OCI-LY3 (cell line): ENCODE data around the gene CKAP5.

Experiments
- H2AFZ ChIP-seq: fragments of 200-600, 300-600 bp; shearing (Covaris generic); 2 replicates; pipeline ENCODE4 v1.6.0; 2014; ENCODE audit warnings: antibody characterized with exemption, low read depth, low read length
- H3K27ac ChIP-seq: fragments of 200-600, 300-600 bp; sonication (generic); 2 replicates; pipeline ENCODE4 v1.5.1; 2014; ENCODE audit warnings: mild to moderate bottlenecking, low read length, moderate library complexity, mixed read lengths
- H3K27me3 ChIP-seq: fragments of 200-600, 300-600 bp; sonication (generic); 2 replicates; pipeline ENCODE4 v1.6.1; 2014; ENCODE audit warnings: low read depth, low read length, mixed read lengths
- H3K36me3 ChIP-seq: fragments of 200-600, 300-600 bp; sonication (generic); replicated peaks from 2 replicates; pipeline ENCODE3; 2014; ENCODE audit warnings: low read depth, low read length, mixed read lengths
- H3K4me1 ChIP-seq: fragments of 300-600, 200-600 bp; sonication (generic); 2 replicates; pipeline ENCODE4 v1.6.1; 2014; ENCODE audit warnings: low read length, mixed read lengths
- H3K4me2 ChIP-seq: fragments of 200-600, 300-600 bp; sonication (generic); 2 replicates; pipeline ENCODE4 v1.6.1; 2014; ENCODE audit warnings: low read length, mixed read lengths
- H3K4me3 ChIP-seq: fragments of 300-600, 200-600 bp; sonication (generic); 2 replicates; pipeline ENCODE4 v1.5.1; 2014; ENCODE audit warnings: antibody characterized with exemption, mild to moderate bottlenecking, low read length, moderate library complexity
- H3K79me2 ChIP-seq: fragments of 300-600, 200-600 bp; shearing (Covaris generic); 2 replicates; pipeline ENCODE4 v1.6.1; 2014; ENCODE audit warnings: mild to moderate bottlenecking, low read length, mixed read lengths
- H3K9ac ChIP-seq: fragments of 300-600, 200-600 bp; shearing (Covaris generic); 2 replicates; pipeline ENCODE4 v1.6.0; 2014; ENCODE audit warnings: mild to moderate bottlenecking, low read length, moderate library complexity
- H3K9me3 ChIP-seq: fragments of 200-600, 300-600 bp; shearing (Covaris generic); 2 replicates; pipeline ENCODE4 v1.6.1; 2014; ENCODE audit warnings: low read length, mixed read lengths; ENCODE audit not compliant: insufficient read depth
- H4K20me1 ChIP-seq: fragments of 200-600, 300-600 bp; sonication (generic); 2 replicates; pipeline ENCODE4 v1.6.1; 2016; ENCODE audit warnings: low read length, mixed read lengths; ENCODE audit not compliant: insufficient read depth
- CTCF ChIP-seq: fragments of 200-600, 300-600 bp; sonication (generic); IDR thresholded peaks from 2 replicates; pipeline ENCODE4 v1.5.1; 2014; ENCODE audit warnings: antibody characterized with exemption, low read length, low read depth
- EZH2phosphoT487 ChIP-seq: fragments of 200-600 bp; shearing (Covaris generic); IDR thresholded peaks from 2 replicates; pipeline ENCODE4 v1.6.1; 2018; ENCODE audit warnings: antibody characterized with exemption, mixed run types, low read depth

Gene CKAP5

GRCh38 chr11:46865340-46865739, 19.3 kb upstream of the CKAP5 start:
- no peaks in the 10 kb centered on the region for H3K9me3 ChIP-seq
- H3K9ac ChIP-seq, result no peak overlapping the region
- no peaks in the 10 kb centered on the region for H4K20me1 ChIP-seq
- H3K4me2 ChIP-seq, result no peak overlapping the region
- H3K36me3 ChIP-seq, result peaks cover 13% of the 10 kb centered on the region
- H2AFZ ChIP-seq, result no peak overlapping the region
- H3K79me2 ChIP-seq, result no peaks in the 10 kb centered on the region
- no peak overlapping the region for H3K27ac ChIP-seq
- TF ChIP-seq CTCF, result no peak
- no peak for TF ChIP-seq EZH2phosphoT487
- no peak overlapping the region for H3K4me3 ChIP-seq
- no peaks in the 10 kb centered on the region for H3K27me3 ChIP-seq
- H3K4me1 ChIP-seq, result no peaks in the 10 kb centered on the region

GRCh38 chr11:46860218-46860617, 14.1 kb upstream of the CKAP5 start:
- Histone ChIP-seq H4K20me1 (no peaks in the 10 kb centered on the region), H3K9me3 (no peaks in the 10 kb centered on the region), H3K4me2 (no peak overlapping the region), H3K4me1 (no peaks in the 10 kb centered on the region), H3K36me3 (peaks cover 11% of the 10 kb centered on the region), H3K4me3 (no peak overlapping the region), H3K79me2 (no peaks in the 10 kb centered on the region), H3K27me3 (no peaks in the 10 kb centered on the region), H3K27ac (no peak overlapping the region), H3K9ac (no peak overlapping the region), H2AFZ (no peak overlapping the region)
- TF ChIP-seq CTCF, result no peak
- no peak for TF ChIP-seq EZH2phosphoT487

- Histone ChIP-seq H3K27ac (no peak overlapping the region), H2AFZ (no peak overlapping the region), H3K27me3 (no peaks in the 10 kb centered on the region), H3K4me3 (no peak overlapping the region), H3K4me2 (no peak overlapping the region), H3K9ac (no peak overlapping the region), H3K9me3 (no peaks in the 10 kb centered on the region), H3K36me3 (peaks cover 11% of the 10 kb centered on the region), H4K20me1 (no peaks in the 10 kb centered on the region), H3K79me2 (no peaks in the 10 kb centered on the region), H3K4me1 (no peaks in the 10 kb centered on the region)
- TF ChIP-seq EZH2phosphoT487 (no peak), CTCF (no peak)
Measured at GRCh38 chr11:46858920-46859546, 13.0 kb upstream of the CKAP5 start.

- Histone ChIP-seq H3K9me3 (no peaks in the 10 kb centered on the region), H2AFZ (no peak overlapping the region), H3K4me2 (no peak overlapping the region), H3K27me3 (no peaks in the 10 kb centered on the region), H3K4me1 (no peaks in the 10 kb centered on the region), H3K79me2 (no peaks in the 10 kb centered on the region), H4K20me1 (no peaks in the 10 kb centered on the region), H3K36me3 (peaks cover 5% of the 10 kb centered on the region), H3K4me3 (no peak overlapping the region), H3K27ac (no peak overlapping the region), H3K9ac (no peak overlapping the region)
- no peak for TF ChIP-seq EZH2phosphoT487
- TF ChIP-seq CTCF, result no peak
Measured at GRCh38 chr11:46857666-46858065, 11.6 kb upstream of the CKAP5 start.
